GM12874 (cell line): Measurements from ENCODE around the gene PLPPR5.

Source experiments
- CTCF ChIP-seq: IDR thresholded peaks from 2 replicates; pipeline ENCODE4 v1.5.1; 2011; ENCODE audit warnings: low read depth, mild to moderate bottlenecking, control low read depth, low read length, moderate library complexity; ENCODE audit not compliant: insufficient read depth

PLPPR5 gene

GRCh38 chr1:99004861-99005442 is at the start of gene PLPPR5:
Gene PLPPR5 (minus strand): TSS chr1:99004861. CDS start chr1:99004671, 190 bp downstream.
- TF ChIP-seq CTCF, result no peak

GRCh38 chr1:99051611-99052283 is 47.1 kb upstream of the PLPPR5 start:
- no peak for TF ChIP-seq CTCF

- TF ChIP-seq CTCF, result no peak
Observed at GRCh38 chr1:99049745-99050144, 45.1 kb upstream of the PLPPR5 start.

GRCh38 chr1:99018313-99018712 is 13.7 kb upstream of the PLPPR5 start:
- TF ChIP-seq CTCF, result no peak

GRCh38 chr1:99017655-99018054 is 13.0 kb upstream of the PLPPR5 start:
- TF ChIP-seq CTCF, result no peak

GRCh38 chr1:99010679-99011078 is 6.0 kb upstream of the PLPPR5 start:
- no peak for TF ChIP-seq CTCF

GRCh38 chr1:99007366-99007765 is 2.7 kb upstream of the PLPPR5 start:
- TF ChIP-seq CTCF, result no peak
